ENCODE data around the gene PTPRD.

Gene PTPRD

DNA sequence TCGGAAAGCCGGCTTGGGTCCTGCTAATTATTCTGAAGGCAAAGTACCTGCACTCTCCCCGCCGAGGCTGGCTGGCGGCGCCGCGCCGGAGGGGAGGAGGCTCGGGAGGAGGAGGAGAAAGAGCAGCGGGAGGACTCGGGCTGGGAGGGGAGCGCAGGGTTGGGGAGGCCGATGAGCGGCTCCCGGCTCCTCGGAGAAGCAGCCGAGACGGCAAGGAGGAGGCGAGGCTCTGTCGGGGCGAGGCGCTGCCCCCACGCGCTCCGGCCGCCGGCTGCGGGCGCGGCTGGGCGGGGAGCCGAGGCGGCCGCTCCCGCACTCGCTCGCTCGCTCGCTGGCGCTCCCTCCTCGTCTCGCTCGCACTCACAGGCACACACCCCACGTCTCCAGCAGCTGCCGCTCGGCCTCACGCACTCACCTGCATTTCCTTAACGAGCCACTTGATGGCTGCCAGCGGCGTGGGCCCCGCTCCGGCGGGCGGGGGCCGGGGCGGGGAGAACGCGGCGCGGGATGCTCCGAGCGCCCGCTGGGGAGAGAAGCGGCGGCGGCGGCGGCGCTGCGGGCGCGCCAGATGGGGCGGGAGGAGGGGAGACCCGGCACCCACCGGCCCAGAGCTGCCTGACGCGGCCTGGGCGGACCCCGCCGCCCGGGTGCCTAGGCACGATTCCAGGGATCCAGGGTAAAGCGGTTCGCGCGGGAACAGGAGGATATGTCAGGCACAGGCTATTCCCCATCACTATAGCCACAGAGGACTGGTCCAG is at the start of gene PTPRD:
PTPRD (minus strand) TSS at position 362 of the 758 bp plus-strand sequence.
- DNase-seq (ENCODE audit: low spot score) (peak; percentile 13), FAIRE-seq (no peak)

- no peak for FAIRE-seq
- DNase-seq (ENCODE audit: low spot score), result no peak
Measured at GRCh38 chr9:10661994-10662393, 49.2 kb upstream of the PTPRD start.

DNA sequence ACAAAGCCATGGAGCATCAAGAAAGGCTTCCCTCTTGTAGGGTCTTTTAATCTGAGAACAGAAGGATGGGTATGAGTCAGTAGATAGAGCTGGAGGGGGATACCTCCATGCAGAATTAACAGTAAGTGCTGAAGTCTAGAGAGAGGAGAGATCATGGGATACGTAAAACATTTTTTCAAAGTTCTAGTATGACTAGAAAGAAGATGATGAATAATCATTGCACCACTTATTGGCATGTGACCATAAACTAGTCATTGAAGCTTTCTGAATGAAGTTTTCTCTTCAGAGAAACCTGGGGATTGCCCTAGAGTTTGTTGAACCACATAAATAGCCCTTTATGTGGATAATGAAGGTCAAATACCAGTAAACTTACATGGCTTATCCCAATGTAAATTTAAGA is 48.6 kb upstream of the PTPRD start:
- no peak for DNase-seq (ENCODE audit: low spot score)
- no peak for FAIRE-seq

DNA sequence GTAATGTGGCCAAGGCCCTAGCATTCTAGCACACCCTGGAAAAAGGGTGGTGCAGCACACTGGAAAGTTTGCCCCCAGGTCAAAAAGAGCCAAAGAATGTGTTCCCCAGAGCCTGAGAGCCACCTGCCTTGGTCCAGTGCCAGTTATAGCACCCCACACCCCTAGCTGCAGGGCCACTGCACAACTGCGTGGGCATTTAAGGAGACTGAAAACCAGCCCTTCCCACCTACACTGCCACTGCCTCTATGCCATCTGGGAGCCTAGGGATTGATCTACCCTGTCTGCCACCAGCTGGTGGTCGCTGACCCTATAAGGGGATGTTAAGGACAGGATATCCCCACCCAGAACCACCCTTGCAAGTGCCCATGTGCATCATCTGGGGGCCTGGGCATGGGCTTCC is 38.2 kb upstream of the PTPRD start:
- FAIRE-seq, result no peak
- DNase-seq (ENCODE audit: low spot score), result no peak

DNA sequence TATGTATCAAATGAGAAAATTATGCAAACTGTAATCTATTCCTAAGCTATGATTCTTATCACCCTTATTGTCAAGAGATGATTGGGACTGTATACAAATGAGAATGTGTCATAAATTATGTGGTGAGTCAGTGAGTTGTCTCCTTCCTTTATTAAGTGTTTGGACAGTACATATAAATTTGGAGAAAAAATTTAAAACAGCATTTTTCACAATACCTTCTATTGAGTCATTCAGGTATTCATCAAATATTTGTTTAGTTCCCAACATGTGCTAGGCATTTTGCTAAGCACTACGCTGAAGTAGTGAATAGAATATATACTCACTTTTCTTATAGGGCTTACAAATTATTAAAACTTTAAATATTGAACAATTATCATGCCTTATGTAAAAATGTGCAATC is 36.3 kb upstream of the PTPRD start:
- DNase-seq (ENCODE audit: low spot score) (no peak), FAIRE-seq (no peak)

- no peak for DNase-seq (ENCODE audit: low spot score)
- FAIRE-seq, result no peak
Measured at GRCh38 chr9:10633785-10634184, 21.0 kb upstream of the PTPRD start.

DNA sequence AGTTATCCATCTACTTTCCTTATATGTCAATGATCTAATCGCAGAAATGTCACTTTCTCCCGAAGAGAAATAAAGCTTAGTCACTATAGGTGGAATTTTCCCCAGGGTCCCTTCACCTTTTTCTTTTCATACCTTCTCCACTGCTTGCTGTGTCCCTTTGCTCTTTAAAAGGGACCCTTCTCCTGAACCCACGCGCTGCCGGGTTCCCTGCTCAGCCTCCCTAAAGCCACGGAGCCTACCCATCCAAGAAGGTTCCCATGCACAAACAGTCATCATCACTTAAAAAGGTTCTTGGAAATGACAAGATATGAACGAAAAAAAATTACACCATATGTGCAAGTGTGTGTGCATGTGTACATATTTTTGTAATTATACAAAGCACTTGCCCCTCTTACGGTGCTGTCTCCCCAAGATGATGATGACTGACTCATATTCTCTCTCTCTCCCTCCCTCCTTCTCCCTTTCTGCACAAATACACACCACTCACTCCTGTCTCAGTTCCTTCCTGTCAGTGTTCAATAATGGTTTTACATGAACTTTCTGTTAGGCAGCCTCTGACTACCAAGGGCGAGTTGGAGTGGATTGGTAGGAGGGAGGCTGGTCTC is 1.5 kb upstream of the PTPRD start:
- FAIRE-seq, result no peak

GRCh38 chr9:10613419-10613818 is 617 bp upstream of the PTPRD start:
- FAIRE-seq (no peak), DNase-seq (ENCODE audit: low spot score) (no peak)

More for the DNA sequence above, 1.5 kb upstream of the PTPRD start:
- DNase-seq (ENCODE audit: low spot score), result no peak

DNA sequence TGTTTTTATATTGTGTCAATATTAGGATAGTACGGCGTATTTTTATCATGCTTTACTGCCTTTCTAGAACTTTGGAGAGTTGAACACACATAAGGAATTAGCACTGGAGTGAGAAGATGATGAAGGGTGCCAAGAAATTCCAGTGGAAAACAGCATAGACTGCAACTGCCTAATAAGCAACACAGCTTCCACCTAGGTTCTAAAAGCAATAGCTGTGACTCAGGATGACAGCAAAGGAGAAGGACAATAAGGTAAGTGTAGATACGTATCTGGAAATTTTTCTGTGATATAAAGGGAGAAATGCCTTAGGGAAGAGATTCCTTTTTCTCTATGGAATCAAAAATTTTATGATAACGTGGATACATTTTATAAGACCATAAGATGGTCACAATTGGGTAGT is 7.4 kb downstream of the PTPRD start:
- no peak for FAIRE-seq
- DNase-seq (ENCODE audit: low spot score), result no peak

DNA sequence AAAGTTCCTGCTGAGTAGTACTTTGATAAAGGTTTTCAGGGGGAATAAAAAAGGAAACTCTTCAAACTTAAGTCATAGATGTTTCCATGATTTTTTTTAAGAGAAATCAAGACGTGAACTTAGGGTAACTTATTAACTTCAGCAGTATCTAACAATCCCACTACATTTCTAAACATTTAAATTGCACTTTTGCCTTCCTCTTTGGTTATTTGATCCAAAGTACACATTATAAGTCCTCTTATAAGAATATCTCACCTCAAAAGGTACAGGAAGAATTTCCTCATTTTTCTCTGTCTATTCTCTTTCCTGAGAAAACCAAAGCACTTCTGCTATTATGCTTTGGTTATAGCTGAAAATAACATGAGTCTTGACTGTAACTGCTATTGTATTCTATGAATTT is 7.9 kb downstream of the PTPRD start:
- DNase-seq (ENCODE audit: low spot score), result no peak
- FAIRE-seq, result no peak

DNA sequence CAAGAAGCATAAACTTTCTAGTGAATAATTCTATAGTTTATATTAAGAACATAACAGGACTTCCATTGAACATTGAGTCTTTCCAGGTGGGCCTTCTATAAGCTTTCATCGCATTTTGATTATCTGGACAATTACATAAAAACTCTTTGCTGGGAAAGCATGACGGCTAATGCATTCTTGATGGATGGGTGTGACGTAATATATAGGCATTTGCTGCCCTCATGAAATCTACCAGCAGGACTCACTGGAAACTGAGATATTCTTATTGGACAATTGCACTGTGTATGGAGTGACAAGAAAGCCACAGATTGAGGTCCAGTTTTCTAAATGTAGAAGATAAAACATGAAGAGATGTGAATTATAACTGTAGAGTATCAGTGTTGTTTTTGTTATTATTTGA is 15.0 kb downstream of the PTPRD start:
- DNase-seq (ENCODE audit: low spot score) (no peak), FAIRE-seq (no peak)

GRCh38 chr9:10594482-10594881 is 18.3 kb downstream of the PTPRD start:
- FAIRE-seq (no peak), DNase-seq (ENCODE audit: low spot score) (no peak)

DNA sequence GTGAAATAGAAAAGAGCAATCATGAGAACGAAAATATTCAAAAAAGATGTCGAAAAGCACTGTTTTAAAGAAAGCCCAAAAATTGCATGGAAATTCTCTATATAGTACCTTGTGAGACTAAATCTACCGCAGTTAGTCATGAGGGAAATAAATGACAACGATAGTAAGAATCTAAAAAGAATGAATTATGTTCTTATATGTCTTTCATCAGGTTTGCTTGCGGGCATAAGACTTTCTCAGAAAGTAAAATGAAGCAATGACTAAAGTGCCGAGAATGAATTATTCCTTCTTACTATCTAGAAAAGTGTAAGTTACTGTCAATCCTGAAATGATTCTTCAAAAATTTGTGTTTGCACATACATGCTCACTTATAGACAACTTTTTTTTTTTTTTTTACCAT is 26.4 kb downstream of the PTPRD start:
- DNase-seq (ENCODE audit: low spot score) (no peak), FAIRE-seq (no peak)

- no peak for FAIRE-seq
- DNase-seq (ENCODE audit: low spot score), result no peak
Measured at GRCh38 chr9:10571699-10572098, 41.1 kb downstream of the PTPRD start.

DNA sequence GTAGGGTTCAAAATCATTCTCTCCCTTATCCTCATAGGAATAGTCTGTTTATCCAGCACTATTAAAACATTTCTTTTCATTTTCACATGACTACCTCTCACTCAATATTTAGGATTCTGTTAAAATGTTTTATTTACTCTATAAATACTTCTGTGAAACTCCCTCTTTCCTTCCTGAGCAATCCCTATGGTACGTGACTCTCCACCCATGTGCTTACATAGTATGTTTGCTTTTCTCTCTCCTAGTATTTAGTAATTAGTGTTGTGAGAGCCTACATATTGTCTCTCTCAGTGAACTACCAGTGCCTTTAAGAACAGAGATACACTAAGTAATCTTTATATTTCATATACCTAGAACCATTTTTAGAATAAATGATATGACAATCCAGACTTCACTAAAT is 46.0 kb downstream of the PTPRD start:
- FAIRE-seq (no peak), DNase-seq (ENCODE audit: low spot score) (no peak)

DNA sequence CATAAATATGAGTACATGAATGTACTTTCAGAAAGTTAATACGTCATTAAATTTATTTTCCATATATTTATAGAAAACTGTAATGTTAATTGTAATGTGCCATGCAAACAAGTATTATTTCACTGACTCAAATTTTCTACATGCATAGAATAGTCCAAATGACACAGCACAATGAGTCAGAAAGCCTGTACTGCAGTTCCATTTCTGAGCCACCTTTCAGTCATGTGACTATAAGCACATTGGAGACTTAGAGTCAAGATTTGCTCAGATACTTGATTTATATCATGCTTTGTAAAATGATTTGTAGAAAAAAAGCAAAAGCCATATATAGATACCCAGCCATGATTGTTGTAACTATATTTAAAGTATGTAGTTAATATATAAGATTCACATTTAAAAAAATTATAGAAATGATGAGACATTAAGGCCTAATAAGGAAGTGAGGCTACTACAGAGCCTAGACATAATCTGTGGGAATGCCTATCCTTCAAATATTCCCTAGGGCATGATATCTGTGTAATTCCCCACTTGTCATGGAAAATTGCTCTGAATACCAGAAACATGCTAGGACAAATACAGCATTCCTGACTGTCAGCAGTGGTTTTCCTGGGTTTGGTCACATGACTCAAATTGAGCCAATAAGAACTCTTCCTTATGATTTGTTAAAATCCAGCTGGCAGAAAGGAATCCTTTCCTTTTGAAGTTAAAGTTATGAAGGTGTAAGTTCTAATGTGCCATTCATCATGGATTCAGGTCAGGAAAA is 50.0 kb downstream of the PTPRD start:
- FAIRE-seq, result no peak

GRCh38 chr9:10548348-10548747 is 64.5 kb downstream of the PTPRD start:
- FAIRE-seq, result no peak

More for the DNA sequence above, 50.0 kb downstream of the PTPRD start:
- DNase-seq (ENCODE audit: low spot score), result no peak

GRCh38 chr9:10538073-10538472 is 74.7 kb downstream of the PTPRD start:
- FAIRE-seq, result no peak
- DNase-seq (ENCODE audit: low spot score), result no peak

More at GRCh38 chr9:10548348-10548747, 64.5 kb downstream of the PTPRD start:
- no peak for DNase-seq (ENCODE audit: low spot score)

GRCh38 chr9:10534850-10535249 is 78.0 kb downstream of the PTPRD start:
- no peak for FAIRE-seq

DNA sequence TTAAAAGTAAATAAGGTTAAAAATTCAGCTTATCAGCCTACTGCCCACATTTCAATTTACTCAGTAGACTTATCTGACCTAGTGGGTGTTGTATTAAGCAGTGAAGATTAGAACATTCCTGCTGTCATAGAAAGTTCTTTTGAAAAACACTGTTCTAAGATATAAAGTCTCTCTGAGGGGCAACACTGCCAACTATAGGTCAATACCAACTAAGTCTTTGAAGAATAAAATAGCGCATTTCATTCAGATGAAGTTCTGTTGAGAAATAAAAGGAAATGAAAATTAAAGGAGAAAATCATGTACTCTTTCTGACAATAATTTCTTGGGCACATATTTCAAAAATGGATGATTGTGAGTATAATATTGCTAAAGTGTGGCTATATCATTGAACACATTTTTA is 86.8 kb downstream of the PTPRD start:
- no peak for FAIRE-seq
- no peak for DNase-seq (ENCODE audit: low spot score)

More at GRCh38 chr9:10534850-10535249, 78.0 kb downstream of the PTPRD start:
- no peak for DNase-seq (ENCODE audit: low spot score)

DNA sequence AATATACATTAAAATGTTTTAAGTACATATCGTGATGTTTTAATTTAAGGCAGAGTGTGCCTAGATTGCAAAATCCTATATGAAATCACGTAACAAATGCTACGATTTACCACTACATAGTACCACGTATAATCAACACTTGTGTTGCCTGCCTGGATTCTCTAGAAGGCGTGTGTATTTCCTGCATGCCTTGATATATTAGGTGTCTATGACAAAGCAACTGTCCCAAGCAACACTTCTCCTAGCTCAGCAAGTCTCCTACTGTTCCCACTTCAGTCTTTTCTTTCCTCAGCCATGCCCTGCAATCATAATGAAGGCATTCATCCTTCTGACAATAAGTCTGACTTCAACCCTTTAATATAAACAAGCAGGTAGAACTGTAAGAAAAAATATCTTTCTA is 89.6 kb downstream of the PTPRD start:
- DNase-seq (ENCODE audit: low spot score), result no peak
- no peak for FAIRE-seq

DNA sequence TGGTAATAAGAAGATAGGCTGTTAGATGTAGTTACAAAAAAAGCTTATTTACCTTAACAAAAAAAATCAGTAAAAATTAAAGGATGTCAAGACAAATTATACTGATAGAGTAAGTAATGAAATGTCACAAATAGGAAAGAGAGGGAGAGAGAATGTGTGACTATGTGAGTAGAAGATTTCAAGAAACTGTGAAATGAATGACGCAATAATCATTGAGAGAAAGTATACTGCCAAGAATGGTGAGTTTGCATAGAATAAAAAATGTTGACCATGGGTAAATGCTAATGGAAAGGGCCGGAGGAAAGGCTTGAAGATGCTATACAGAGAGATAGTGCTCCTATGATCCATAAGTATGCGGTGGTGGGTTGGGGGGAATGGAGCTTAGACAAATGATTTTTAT is 100.7 kb downstream of the PTPRD start:
- FAIRE-seq (no peak), DNase-seq (ENCODE audit: low spot score) (no peak)
